OCI-LY1 (cell line): ENCODE data around the gene BBC3.

Experiments used
- H2AFZ ChIP-seq: fragments of 200-600 bp; sonication (generic), shearing (Covaris generic); 2 replicates; pipeline ENCODE4 v1.6.0; 2014; ENCODE audit warnings: antibody characterized with exemption, mild to moderate bottlenecking, low read length
- H3F3A ChIP-seq: fragments of 200-600 bp; sonication (generic), shearing (Covaris generic); 2 replicates; pipeline ENCODE4 v1.6.0; 2014; ENCODE audit warnings: mild to moderate bottlenecking, antibody characterized with exemption, low read length, moderate library complexity; ENCODE audit not compliant: insufficient read depth
- H3K27ac ChIP-seq: fragments of 200-600 bp; sonication (generic); 2 replicates; pipeline ENCODE4 v1.5.1; 2014; ENCODE audit warnings: low read length, mixed run types, mild to moderate bottlenecking, low read depth; ENCODE audit not compliant: poor library complexity, severe bottlenecking
- H3K27me3 ChIP-seq: fragments of 200-600 bp; sonication (generic); 2 replicates; pipeline ENCODE4 v1.6.0; 2014; ENCODE audit warnings: antibody characterized with exemption, mild to moderate bottlenecking, low read length, moderate library complexity; ENCODE audit not compliant: insufficient read depth
- H3K36me3 ChIP-seq: fragments of 200-600 bp; sonication (generic); 2 replicates; pipeline ENCODE4 v1.6.1; 2014; ENCODE audit warnings: mild to moderate bottlenecking, antibody characterized with exemption, low read length, moderate library complexity, mixed read lengths; ENCODE audit not compliant: insufficient read depth
- H3K4me1 ChIP-seq: fragments of 200-600 bp; sonication (generic); 2 replicates; pipeline ENCODE4 v1.5.1; 2014; ENCODE audit warnings: mild to moderate bottlenecking, low read length, moderate library complexity; ENCODE audit not compliant: insufficient read depth, severe bottlenecking
- H3K4me2 ChIP-seq: fragments of 200-600 bp; sonication (generic), shearing (Covaris generic); 2 replicates; pipeline ENCODE4 v1.6.1; 2014; ENCODE audit warnings: low read length
- H3K4me3 ChIP-seq: fragments of 200-600 bp; sonication (generic); 2 replicates; pipeline ENCODE4 v1.5.1; 2014; ENCODE audit warnings: low read length, low read depth, mild to moderate bottlenecking, mixed read lengths; ENCODE audit not compliant: poor library complexity, severe bottlenecking
- H3K79me2 ChIP-seq: fragments of 200-600 bp; shearing (Covaris generic); 2 replicates; pipeline ENCODE4 v1.6.1; 2016; ENCODE audit warnings: mixed run types, low read length, mixed read lengths; ENCODE audit not compliant: insufficient read depth
- H3K9ac ChIP-seq: fragments of 200-600 bp; sonication (generic), shearing (Covaris generic); 2 replicates; pipeline ENCODE4 v1.6.1; 2014; ENCODE audit warnings: mild to moderate bottlenecking, low read length, mixed read lengths
- H3K9me2 ChIP-seq: fragments of 200-600 bp; sonication (generic), shearing (Covaris generic); 2 replicates; pipeline ENCODE4 v1.6.1; 2014; ENCODE audit warnings: low read depth, mild to moderate bottlenecking, low read length, mixed read lengths
- H3K9me3 ChIP-seq: fragments of 200-600 bp; shearing (Covaris generic); 2 replicates; pipeline ENCODE4 v1.6.1; 2014; ENCODE audit warnings: low read length, mixed read lengths
- H4K20me1 ChIP-seq: fragments of 200-600 bp; sonication (generic), shearing (Covaris generic); 2 replicates; pipeline ENCODE4 v1.6.0; 2016; ENCODE audit warnings: mild to moderate bottlenecking, low read length; ENCODE audit not compliant: insufficient read depth
- CTCF ChIP-seq: fragments of 200-600 bp; sonication (generic), shearing (Covaris generic); IDR thresholded peaks from 2 replicates; pipeline ENCODE4 v1.5.1; 2017; ENCODE audit warnings: mild to moderate bottlenecking, antibody characterized with exemption, low read length, moderate library complexity, mixed read lengths
- EZH2 ChIP-seq: fragments of 200-600 bp; sonication (generic), shearing (Covaris generic); IDR thresholded peaks from 2 replicates; pipeline ENCODE4 v1.8.0; 2017; ENCODE audit warnings: borderline replicate concordance, mixed run types, mild to moderate bottlenecking, antibody characterized with exemption, low read length, moderate library complexity, mixed read lengths

The BBC3 gene

DNA sequence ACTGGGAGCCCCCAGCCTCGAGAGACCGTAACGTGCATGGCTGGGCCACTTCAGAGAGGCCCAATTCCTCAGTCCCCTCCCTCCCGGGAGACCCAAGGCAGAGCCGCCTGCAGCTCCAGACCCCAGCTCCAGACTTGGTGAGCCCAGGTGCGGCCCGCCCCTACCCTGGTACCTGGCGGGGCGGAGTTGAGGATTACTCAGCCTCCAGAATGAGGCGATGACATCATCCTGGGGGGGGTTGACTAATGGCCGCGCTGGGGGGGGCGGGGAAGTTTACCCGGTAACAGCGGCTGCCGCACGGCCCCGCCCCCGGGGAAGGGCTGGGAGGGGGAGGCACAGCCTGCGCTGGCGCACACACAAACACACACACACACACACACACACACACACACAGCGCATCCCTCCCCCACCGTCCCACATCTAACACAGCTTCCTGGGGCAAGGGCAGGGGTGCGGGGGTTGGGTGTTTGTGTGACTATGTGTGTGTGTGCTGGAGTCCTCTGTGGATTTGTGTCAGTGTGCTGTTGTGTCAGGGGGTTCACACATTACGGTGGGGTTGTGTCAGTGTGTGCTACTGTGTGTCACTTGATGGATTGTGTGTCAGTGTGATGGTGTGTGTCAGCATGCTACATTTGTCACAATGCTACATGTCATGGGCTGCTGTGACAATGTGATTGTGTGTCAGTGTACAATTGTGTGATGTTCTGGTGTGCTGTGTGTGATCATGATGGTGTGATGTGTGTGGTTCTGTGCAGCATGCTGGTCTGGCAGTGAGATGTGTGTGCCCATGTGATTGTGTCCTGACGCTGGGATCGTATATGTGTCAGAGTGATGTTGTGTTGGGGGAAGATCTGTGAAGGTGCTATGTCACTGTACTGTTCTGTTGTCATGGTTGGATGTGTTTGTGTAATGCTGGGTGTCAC is 10.3 kb upstream of the BBC3 start:
- H3K4me1 ChIP-seq = peaks cover 35% of the 10 kb centered on the region
- H3K27me3 ChIP-seq = no peaks in the 10 kb centered on the region; the same call in 1 of the 2 replicates
- no peak overlapping the region for H2AFZ ChIP-seq
- no peak overlapping the region for H3K9ac ChIP-seq
- H3K79me2 ChIP-seq = no peaks in the 10 kb centered on the region
- H3K27ac ChIP-seq = no peak overlapping the region
- peaks cover 5% of the 10 kb centered on the region; the same call in 1 of the 2 replicates for H3F3A ChIP-seq
- no peaks in the 10 kb centered on the region for H3K9me2 ChIP-seq
- TF ChIP-seq EZH2 = no peak
- no peak for TF ChIP-seq CTCF
- H4K20me1 ChIP-seq = no peaks in the 10 kb centered on the region
- no peak overlapping the region for H3K4me3 ChIP-seq
- H3K4me2 ChIP-seq = peak overlapping the region; percentile 27; the same call in 1 of the 2 replicates
- no peaks in the 10 kb centered on the region for H3K9me3 ChIP-seq
- H3K36me3 ChIP-seq = no peaks in the 10 kb centered on the region

DNA sequence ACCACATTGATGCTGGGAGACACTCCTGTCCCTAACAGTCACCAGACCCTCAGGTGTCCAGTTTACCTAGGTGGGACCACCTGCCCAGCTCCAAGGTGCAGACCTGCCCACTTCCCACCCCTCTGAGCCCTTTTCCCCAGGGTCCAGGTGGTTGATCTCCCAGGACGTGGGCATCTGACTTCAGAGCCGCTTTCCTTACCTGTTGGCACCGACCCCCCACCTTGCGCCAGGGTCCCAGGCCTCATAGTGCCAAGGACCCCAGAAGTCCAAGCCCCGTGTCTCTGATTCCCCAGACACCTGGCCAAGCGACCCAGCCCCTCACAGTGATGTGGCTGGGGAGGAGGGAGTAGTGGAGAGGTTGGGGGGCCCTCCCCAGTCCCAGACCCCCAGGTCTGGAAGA is 9.6 kb upstream of the BBC3 start:
- no peak overlapping the region for H3K27ac ChIP-seq
- no peak overlapping the region for H3K4me2 ChIP-seq

DNA sequence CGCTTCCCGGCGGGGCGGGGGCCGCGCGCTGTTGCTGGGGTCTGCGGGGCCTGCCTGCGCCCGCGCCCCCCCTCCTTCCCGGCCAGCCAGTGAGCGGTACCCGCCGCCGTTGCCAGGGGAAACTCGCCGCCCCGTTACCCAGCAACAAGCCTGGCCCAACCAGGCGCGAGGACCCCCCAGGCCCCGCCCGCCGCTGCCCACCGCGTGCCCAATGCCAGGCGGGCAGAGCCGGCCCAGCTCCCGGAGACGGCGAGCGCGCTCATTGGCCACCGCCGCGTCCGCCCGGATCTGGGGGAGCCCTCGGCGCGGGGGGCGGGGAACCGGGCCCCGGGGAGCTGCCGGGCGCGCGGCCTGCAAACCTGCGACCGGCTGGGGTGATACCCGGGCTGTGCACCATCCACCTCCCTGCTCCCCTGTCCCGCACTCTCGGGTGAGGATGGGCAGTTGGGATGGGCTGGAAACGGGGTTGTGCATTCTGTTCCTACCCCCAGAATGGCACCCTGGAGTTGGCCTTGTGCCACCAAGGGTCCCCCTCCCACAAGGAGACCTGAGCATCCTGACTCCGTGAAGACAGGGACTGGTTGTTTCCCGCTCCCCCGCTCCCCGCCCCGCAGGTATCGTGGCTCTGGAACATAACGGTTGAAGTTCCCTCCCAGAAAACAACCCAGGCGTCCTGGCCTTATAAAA is 8.8 kb upstream of the BBC3 start:
- Histone ChIP-seq H3K36me3 (no peaks in the 10 kb centered on the region), H3K27ac (no peak overlapping the region), H3K9me2 (no peaks in the 10 kb centered on the region), H3K4me2 (peak overlapping the region; percentile 30), H3K4me1 (peaks cover 34% of the 10 kb centered on the region), H3K4me3 (no peak overlapping the region), H3K9me3 (no peaks in the 10 kb centered on the region), H4K20me1 (no peaks in the 10 kb centered on the region), H3K9ac (no peak overlapping the region), H2AFZ (no peak overlapping the region), H3F3A (peaks cover 5% of the 10 kb centered on the region; the same call in 1 of the 2 replicates), H3K27me3 (no peaks in the 10 kb centered on the region; the same call in 1 of the 2 replicates), H3K79me2 (no peaks in the 10 kb centered on the region)
- TF ChIP-seq EZH2 (no peak), CTCF (no peak)

More for the DNA sequence above, 9.6 kb upstream of the BBC3 start:
- Histone ChIP-seq H3K9me2 (no peaks in the 10 kb centered on the region), H3K36me3 (no peaks in the 10 kb centered on the region), H4K20me1 (no peaks in the 10 kb centered on the region), H3F3A (peaks cover 5% of the 10 kb centered on the region; the same call in 1 of the 2 replicates), H2AFZ (no peak overlapping the region), H3K9ac (no peak overlapping the region), H3K4me1 (peaks cover 35% of the 10 kb centered on the region), H3K4me3 (no peak overlapping the region), H3K79me2 (no peaks in the 10 kb centered on the region), H3K27me3 (no peaks in the 10 kb centered on the region; the same call in 1 of the 2 replicates), H3K9me3 (no peaks in the 10 kb centered on the region)
- TF ChIP-seq EZH2 = no peak
- no peak for TF ChIP-seq CTCF
